H1 (cell line): Measurements from ENCODE around the gene SHROOM3. TPM values are rescaled to one million over a fixed set of nuclear protein-coding genes. Genes with fewer than 3 reads are reported as not detected.

Source experiments
- CHD2 ChIP-seq: IDR thresholded peaks from 2 replicates; pipeline ENCODE4 v1.6.1; 2012; ENCODE audit warnings: low read length, improper control_type of control experiment
- CHD7 ChIP-seq: fragments of 300-600 bp; sonication (generic); IDR thresholded peaks from 2 replicates; pipeline ENCODE4 v1.7.1; 2012; ENCODE audit warnings: low read length, moderate library complexity, mild to moderate bottlenecking, inconsistent platforms; ENCODE audit not compliant: insufficient replicate concordance
- GTF2F1 ChIP-seq: IDR thresholded peaks from 2 replicates; pipeline ENCODE4 v1.6.1; 2012; ENCODE audit warnings: low read depth, low read length, improper control_type of control experiment, borderline replicate concordance
- POLR2A ChIP-seq, 2 experiments: IDR thresholded peaks; 1 replicate in 1 of 2; 2 replicates in 1 of 2; pipeline ENCODE4 v1.6.1; 2011; ENCODE audit warnings: low read depth in 2 of 2, low read length in 2 of 2, mild to moderate bottlenecking in 2 of 2; ENCODE audit errors: control extremely low read depth in 1 of 2
- SIX5 ChIP-seq: IDR thresholded peaks from 2 replicates; pipeline ENCODE4 v1.6.1; 2011; ENCODE audit warnings: mild to moderate bottlenecking, low read depth, low read length
- polyA plus RNA-seq, 7 experiments: library from polyadenylated mRNA; depleted of rRNA in 3 of 7; stranded (reverse) in 5 of 7; unstranded in 2 of 7; fragments of >200 nt in 5 of 7; fragments of 200-250 nt in 2 of 7; gene quantifications; 1 replicate in 5 of 7; 2 replicates in 1 of 7; 4 replicates in 1 of 7; pipeline versions ENCODE4 v1.2.1 to v1.2.3, GENCODE V29; 2011 to 2013; ENCODE audit warnings: missing spikeins in 2 of 7, mixed read lengths in 2 of 7
- total RNA-seq: library from RNA; stranded (reverse); fragmentation: NEBNext Ultra II Directional; extraction: Animal tissue kit (Norgen Biotek cat#: 25700); gene quantifications from 2 replicates; pipeline ENCODE4 v1.2.1, GENCODE V29; 2021

SHROOM3 gene
- total and polyA plus RNA-seq, 2 of the 8 experiments (the other 6 are each of a cell fraction or from before 2014, with no cell fraction given) = 15.8 to 34.0 TPM

GRCh38 chr4:76531597-76531996 is 96.6 kb downstream of the SHROOM3 start (continued):
- no peak for TF ChIP-seq CHD7
- no peak for TF ChIP-seq SIX5
- TF ChIP-seq GTF2F1 = no peak
- no peak for TF ChIP-seq CHD2
- no peak for TF ChIP-seq POLR2A (IDR thresholded peaks at IDR 0.05; ENCODE audit: control extremely low read depth in 1 of 2, low read depth in 2 of 2, low read length in 2 of 2)
